Ovary (tissue), 3 donors: ENCODE measurements around the gene ADARB2.

Experiments used
- CTCF ChIP-seq, 3 donors: fragments of 450-650 bp in 2 of 3; fragments of 200-600 bp in 1 of 3; IDR thresholded peaks; one replicate each; pipeline versions ENCODE4 v1.5.1 to v1.8.0; 2016 to 2022; ENCODE audit warnings: antibody characterized with exemption in 3 of 3, mild to moderate bottlenecking in 1 of 3
- EP300 ChIP-seq: sonication (generic); formaldehyde crosslinking; IDR thresholded peaks from one replicate; pipeline ENCODE4 v1.6.1; 2017; ENCODE audit warnings: antibody characterized with exemption
- POLR2A ChIP-seq: fragments of 450-650 bp; IDR thresholded peaks from one replicate; pipeline ENCODE4 v1.6.1; 2017; ENCODE audit warnings: antibody characterized with exemption, mild to moderate bottlenecking, moderate library complexity
- donor health status: DM: no; HTN: no; CAD: no.

GRCh38 chr10:1281405-1281782, 455.9 kb downstream of the ADARB2 start:
- TF ChIP-seq CTCF (IDR thresholded peaks at IDR 0.05) (no peak), EP300 (no peak), POLR2A (no peak)
